GM19468 (cell line): Measurements from ENCODE around the gene MGMT.

Experiments
- ATAC-seq: cut with Tn5 transposase; IDR thresholded peaks from one replicate; pipeline ENCODE4 v1.9.1; 2021; ENCODE audit warnings: mild to moderate bottlenecking, moderate library complexity, moderate number of reproducible peaks; ENCODE audit not compliant: unreplicated experiment; ENCODE audit errors: extremely low read depth

The MGMT gene

DNA sequence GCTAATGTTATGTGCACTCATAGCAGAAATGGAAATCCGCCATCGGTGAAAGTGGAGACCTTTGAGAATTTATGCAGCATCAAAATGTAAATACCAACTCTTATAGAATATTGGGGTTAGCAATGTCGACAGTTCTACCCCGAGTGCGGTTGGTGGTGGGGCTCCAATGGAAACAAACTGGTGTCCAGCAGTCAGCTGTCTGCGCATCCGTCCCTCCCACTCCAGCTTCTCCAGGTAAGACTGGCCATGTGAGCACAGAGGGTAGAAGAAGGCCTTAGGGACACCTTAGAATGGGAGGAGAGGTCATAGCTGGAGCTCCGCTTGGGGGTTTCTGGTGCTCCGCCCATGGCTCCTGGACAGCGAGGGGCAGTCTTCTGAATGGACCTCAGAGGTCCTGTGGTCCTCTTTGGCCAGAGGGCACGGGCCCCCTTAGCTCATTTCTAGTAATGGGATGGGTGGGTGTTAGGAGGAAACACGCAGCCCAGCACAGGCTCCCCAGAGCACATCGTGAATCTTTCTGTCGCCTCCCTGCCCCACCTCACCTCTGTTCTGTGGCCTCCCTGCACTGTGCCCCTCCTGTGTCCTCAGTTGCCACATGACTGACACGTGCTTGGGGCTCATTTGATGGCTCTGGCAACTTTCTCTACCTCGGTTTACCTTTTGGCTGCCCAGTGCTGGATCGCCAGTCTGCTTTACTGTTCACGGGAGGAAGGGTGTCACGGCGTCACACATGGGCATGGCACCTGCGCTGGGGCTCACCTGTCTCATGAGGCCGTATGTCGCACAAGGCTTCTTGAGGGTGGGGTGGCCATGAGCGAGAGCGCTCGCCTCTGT is 50.0 kb downstream of the MGMT start:
- ATAC-seq: no peak

DNA sequence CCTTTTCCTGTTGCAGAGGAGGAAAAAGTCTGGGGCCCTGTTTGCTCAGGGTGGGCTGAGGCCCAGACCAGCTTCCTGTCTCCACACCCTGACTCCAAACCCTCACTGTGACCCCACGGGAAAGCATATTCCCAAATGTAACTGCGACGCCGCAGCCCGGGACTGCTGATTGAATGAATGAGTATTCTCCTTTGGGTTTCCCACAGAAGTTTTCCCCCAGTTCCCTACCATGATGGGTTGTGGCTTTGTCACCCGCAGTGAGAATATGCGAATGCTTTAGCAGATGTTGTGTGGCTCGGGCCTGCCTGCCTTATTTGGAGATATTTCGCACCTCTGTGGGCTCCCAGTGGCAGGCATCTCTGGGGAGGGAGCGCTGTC is 50.6 kb downstream of the MGMT start:
- ATAC-seq: no peak

DNA sequence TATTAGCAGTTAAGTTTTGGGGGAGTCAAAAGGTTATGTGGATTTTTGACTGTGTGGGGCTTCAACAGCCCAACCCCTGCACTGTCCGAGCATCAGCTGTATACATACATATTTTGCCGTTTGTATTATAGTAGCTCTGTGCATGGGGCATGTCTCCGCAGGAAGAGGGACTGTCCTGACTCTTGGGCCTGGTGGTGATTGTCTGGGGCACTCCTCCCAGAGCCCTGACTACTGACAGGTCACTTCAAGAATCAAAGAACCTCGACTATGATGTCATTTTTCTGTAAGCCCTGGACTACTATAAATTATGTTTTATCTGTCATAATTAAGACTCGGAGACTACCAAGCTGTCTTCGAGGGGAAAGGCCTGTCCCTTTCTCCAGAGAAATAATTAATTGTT is 51.8 kb downstream of the MGMT start:
- no peak for ATAC-seq

DNA sequence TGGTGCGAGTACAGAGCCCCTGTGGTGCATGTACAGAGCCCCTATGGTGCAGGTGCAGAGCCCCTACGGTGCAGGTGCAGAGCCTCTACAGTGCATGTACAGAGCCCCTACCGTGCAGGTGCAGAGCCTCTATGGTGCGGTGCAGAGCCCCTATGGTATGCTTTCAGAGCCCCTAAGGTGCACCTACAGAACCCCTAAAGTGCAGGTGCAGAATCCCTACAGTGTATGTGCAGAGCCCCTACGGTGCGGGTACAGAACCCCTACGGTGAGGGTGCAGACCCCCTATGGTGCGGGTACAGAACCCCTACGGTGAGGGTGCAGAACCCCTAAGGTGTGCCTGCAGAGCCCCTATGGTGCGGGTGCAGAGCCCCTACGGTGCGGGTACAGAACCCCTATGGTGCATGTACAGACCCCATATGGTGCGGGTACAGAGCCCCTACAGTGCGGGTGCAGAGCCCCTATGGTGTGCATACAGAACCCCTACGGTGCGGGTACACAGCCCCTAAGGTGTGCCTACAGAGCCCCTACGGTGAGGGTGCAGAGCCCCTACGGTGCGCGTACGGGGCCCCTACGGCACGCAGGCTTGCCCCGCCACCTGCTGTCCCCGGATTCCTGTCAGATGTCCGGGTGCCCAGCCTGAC is 53.5 kb downstream of the MGMT start:
- no peak for ATAC-seq

DNA sequence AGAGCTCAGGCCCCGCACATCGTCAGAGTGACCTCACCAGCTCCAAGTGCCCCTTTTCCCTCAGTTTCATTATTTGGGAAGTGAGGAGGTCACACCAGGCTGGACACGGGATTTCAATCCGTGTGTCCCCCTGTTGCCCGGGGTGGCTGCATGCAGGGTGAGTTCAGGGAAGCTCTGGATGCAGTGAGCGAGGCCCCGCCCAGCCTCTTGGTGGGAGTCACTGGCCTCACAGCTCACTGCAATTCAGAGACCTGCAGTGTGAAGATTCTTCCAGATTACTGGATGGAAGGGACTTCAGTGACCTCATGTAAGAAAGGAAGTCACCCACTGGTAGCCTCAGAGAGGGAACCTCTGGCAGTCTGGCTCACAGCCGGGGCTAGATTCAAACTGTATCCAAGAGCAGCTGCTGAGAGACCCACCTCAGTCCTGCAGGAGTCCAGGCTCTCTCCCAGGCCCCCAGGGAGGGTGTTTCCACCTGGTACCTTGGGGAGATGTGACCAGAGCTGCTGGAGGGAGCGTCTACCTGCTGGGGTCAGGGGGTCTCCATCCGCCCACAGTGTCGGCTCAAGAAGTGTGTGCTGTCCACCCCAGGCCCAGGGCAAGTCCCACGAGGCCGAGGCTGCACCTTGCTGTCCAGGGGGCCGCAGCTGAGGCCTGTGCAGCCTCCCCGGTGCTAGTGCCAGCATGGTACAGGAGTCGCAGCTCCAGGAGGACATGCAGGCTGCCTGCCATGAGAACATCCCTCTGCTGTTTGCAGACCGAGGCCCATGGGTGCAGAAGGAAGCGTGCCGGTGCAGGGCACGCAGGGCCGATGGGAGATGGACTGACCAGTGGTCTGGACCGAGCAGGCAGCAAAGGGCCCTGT is 54.4 kb downstream of the MGMT start:
- no peak for ATAC-seq

DNA sequence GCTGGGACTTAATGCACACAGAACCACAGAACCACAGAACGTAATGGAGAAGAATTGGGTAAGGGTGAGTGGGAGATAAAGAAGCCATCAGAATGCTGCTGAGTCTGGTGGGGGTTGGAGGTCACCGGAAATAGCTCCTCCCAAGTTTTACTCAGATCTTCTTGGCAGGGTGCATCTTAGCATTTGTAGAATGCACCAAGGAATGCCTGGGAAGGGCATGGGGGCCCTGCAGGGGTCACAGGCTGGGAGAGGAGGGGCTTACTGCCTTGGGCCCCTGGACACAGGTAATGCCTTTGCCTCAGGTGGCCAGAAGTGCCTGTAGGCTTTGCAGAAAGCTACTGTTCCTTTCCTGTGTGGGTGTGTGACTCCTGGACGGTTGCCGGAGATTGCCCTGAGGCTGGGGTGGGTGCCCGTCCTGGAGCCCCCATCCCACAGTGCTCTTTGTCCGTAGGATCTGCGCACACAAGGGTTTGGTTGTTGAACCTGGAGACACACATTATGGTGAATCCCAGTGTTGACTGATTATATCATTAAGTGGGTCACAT is 55.1 kb downstream of the MGMT start:
- no peak for ATAC-seq

DNA sequence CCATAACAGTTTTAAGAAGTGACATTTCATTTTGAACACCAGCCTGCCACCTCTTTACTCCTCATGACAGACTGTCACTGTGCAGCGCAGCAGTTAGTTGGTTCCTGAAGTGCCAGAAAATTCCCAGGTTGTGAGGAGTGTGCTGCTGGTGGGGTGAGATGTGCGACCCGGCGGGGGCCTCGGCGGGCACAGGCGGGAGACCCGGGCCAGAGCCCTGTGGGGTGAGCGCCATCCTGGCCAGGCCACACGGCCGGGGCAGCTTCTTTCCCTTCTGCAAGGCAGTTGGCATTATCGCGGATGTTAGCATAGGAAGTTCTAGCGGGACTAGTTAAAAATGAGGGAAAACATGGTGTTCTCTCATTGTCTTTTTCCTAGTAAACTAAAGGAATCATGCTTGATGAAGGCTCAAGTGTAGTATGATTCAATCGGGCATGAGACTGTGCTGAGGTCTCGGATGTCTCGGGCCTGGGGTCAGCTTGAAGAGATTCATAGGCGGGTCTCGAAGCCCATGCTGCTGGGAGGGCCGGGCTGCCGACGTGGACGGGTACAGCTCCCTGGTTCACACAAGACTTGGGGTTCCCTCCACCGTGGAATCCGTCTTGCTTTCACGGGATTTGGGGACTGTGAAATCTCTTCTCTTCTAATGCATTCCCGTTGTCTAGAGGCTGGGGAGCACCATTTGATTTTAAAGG is 56.1 kb downstream of the MGMT start:
- no peak for ATAC-seq

DNA sequence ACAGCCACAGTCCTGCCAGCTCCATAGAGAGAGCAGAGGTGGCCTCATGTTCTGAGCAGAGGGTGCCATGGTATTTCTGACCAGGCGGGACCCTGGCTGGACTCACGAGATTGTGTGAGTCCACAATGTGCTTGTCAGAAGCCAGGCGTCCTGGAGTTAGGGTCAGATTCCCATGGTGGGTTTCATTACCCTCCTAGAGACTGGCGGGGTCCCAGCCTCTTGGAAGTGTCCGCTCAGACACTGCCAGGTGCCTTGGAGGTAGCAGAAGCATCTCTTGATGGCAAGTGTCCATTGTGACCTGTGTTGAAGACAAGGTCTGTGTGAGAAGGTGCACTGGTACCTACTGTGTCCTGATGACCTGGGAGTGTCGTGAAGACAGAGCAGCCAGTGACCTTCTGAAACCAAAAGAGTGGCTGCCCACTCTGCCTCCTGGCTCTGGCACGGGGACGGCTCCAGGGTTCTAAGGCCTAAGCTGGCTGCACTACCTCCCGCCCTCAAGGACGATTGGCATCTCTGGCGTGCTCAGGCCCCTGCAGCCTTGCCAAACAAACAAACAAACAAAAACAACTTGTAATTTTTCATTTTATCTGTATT is 56.8 kb downstream of the MGMT start:
- no peak for ATAC-seq

DNA sequence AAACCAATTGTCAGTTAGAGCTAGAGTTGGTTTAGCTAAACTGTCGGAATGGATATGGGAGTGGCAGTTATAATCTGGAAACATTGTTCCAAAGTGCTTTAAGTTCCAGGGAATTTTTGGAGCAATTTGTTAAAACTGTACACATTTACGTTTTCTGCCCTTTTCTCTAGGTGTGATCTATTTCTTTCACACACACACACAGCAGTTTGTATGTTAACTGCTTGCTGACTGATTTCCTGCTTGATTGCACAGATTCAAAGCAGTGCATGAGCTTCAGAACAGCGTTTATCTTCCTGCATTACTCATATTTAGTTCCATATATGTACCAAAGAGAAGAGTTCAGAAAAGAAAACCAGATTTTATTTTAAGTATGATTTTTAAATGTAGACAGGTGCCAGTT is 57.9 kb downstream of the MGMT start:
- ATAC-seq: no peak

DNA sequence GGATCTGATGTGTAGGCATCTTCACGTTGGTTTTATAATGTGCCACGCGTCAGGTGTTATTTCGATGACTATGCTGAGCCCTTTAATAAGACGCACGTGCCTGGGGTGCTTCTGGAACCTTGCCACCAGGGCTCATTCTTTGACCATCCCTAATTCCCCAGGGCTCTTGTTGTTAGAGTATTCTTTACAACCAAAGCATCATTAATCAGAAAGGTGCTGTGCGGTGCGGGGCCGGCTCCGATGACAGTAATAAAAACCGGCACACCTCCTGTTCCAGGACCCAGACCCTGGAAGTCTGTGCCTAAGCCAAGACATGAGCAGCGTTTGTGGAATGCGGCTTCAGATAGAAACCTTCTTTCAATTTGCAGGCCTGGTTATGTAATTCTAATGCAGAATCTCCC is 58.4 kb downstream of the MGMT start:
- ATAC-seq: no peak

DNA sequence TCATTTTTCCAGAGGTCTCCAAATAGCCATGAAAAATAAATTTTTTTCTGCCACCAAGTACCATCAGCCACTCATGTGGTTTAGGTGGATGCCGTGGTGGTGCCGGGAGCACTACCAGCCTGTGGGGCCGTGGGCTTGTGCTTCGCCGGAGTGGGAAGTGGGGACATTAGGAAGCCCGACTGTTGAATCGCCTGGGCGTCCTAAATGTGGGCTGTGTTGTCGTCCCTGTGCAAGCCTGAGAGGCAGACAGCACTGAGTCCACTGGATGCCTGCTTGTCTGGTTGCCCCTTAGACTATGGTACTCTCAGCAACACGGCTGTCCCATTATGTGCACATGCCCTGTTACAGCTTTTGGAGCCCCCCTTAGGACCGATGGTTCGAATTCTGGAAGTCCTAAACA is 59.9 kb downstream of the MGMT start:
- no peak for ATAC-seq

DNA sequence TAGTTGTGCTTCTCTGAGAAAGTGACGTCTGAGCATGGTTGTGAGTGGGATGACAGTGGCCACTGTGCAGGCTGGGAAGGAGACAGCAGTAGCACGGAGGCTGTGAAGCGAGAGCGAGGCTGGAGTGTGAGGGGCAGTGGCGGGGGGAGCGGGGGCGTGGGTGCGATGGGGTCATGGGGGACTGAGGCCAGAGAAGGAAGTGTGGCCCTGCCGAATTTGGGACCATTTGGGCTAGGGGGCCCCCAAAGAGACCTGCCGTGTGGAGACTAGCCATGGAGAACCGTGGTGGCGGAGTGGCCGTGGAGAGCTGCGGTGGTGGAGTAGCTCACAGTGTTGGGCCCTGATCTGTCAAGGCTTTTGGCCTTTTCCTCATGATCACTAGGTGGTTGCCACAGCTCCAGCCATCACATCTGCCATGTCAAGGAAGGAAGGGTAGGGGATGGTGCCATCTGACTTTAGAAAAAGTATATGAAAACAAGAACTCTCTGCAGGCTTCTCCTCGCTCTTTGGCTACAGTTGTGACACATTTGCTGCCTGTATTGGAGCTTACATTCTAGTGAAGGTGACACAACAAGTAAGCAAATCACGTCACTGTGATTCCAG is 61.4 kb downstream of the MGMT start:
- no peak for ATAC-seq

DNA sequence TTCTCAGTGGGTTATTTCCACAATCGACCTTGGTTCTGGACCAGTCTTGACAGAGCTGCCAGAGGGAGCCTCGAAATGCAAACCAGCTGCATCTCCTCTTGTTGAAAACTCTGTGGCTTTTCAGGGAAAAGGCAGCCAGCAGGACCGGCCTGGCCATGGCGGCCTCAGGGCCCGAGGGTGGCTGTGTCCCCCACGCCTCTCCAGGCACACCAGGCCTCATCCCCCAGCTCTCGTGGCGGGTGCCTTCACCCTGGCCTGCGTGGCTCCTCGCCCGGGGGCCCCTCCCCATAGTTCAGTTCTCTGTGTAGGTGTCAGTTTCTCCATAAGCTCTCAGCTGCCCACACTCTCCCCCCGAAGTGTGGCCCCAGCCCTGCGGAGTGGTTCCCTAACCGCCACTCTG is 63.5 kb downstream of the MGMT start:
- ATAC-seq: no peak

DNA sequence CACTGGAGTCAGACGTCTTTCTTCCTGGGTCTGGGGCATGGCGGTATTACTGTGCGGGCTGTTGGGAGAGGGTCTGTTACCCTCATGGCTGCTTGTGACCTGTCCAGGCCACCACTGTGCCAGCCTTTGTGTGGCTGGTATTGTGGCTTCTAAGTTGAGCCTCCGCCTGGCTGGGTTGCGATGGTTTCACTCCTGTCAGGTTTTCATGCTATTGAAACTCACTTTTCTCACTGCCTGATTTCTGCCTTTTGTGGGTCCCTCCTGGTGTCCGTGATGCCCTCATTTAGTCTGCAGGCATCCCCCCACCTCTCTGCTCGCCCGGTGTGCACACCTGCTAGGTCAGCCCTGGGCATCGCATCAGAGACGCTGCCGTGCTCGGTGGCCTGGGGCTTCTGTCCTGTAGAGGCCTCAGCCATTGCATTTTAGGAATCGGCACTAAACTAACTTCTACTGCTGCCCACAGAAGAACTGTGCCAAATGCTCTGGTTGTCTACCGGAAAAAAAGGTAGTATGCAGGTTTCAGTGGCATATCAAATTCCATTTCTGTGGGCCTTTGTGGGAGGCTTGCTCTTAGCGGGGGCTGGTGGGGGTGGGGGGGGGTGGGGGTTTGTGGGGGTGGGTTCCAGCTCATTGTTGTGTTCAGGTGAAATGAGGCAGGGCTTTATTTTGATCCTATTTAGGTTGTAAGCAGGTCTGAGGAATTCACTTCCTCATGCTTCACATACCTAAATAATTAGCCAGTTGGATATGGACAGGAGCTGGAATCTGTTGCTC is 64.3 kb downstream of the MGMT start:
- no peak for ATAC-seq

DNA sequence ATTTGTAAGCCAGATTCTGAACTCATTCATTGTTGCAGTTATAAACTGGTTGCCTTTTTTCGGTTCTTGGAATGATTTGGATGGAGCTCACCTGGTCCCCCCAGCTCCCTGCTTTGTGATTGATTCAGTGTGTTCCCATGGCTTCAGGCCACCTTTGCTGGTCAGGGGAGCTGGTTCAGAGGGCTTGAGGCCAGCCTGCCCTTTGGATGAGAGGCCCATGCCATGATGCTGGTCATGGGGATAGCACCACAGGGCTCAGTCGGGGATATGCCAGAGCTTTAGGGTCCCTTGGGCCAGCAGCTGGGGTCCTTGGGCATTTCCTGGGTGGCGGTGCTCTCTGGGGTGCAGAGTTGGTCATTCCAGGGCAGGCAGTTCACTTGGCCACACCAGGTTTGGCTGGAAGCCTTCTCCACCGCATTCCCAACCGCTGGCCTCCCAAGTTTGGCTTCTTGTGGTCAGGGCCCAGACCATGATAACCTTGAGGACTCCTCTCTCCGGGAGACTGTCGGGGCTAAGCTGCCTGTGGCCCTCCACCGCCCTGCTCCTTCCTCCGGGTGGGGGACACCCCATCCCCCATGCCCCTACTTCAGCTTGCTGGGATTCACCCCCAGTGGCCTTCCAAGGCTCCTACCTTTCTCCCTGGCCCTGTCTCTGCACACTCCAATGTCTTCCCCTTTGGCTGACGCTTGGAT is 65.1 kb downstream of the MGMT start:
- ATAC-seq: no peak

DNA sequence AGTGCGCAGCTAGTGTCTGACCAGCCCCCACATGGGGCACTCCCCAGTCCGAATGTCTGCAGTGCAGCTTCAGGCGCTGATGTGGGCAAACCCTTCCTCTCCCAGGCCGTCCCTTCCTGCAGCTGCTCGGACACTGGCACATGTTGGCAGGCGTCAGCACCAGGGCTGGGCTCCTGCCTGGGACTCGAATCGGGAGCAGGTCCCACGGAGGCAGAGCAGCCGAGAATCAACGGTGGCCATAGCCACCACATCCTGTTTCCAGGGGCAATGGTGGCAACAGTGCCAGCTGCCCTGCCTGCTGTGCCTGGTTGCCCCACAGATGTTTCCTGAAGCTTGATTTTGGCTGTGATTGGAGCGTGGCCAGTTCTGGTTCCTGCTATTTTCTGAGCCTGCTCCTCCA is 65.8 kb downstream of the MGMT start:
- no peak for ATAC-seq

DNA sequence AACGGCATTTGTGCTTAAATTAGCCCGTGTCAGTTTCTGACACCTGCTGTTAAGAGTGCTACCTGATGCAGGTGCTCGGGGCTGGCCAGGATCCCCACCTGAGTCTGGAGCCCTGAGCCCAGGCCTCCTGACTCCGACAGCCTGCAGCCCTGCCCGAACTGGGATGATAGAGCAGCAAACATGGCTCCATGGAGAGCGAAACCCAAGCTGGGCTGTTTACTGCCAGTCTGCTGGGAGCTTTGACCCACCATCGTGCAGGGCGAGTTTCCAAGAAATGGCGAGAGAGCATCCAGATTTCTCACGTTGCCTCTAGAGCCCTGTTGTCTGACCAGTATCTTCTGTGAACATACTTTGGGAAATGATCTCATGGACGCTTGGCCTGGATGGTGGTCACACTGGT is 66.2 kb downstream of the MGMT start:
- ATAC-seq: no peak

DNA sequence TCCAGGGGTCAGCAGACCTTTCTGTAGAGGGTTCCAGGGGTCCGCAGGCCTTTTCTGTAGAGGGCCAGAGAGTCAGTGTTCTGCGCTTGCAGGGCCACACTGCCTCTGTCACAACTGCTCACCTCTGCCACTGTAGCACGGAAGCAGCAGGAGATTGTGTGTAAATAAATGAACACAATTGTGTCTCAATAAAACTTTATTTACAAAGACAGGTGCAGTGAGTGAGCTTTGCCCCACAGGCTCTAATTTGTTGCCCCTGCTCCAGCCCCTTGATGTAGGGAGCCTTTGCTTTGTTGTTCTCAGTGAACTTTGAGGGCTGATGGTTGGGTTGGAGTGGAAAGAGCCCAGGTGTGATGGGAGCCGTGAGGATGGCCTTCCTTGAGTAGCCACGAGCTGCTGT is 67.8 kb downstream of the MGMT start:
- no peak for ATAC-seq
